Activated naive CD4-positive, alpha-beta T cell treated with anti-CD3 and anti-CD28 coated beads, Interleukin-2, amount 50 U/mL, for 72 hours (primary cell): Measurements from ENCODE around the gene CERKL. TPM values are rescaled to one million over a fixed set of nuclear protein-coding genes. Genes with fewer than 3 reads are reported as not detected.

Source experiments
- ATAC-seq, 2 donors: fragments of 150-1000 bp; cut with Tn5 transposase; 2 replicates each; pipeline ENCODE4 v1.10.0; 2021; ENCODE audit warnings: mild to moderate bottlenecking in 2 of 2, moderate library complexity in 2 of 2
- DNase-seq, 2 donors: peaks; one replicate each; pipeline ENCODE4 v3.0.0; 2021 to 2022; ENCODE audit warnings: low spot score in 2 of 2
- H3K27ac Mint-ChIP-seq, 2 donors: one replicate each; pipeline ENCODE4 v1.8.0; 2022; ENCODE audit warnings: mild to moderate bottlenecking in 2 of 2, mixed read lengths in 2 of 2
- H3K36me3 Mint-ChIP-seq, 2 donors: one replicate each; pipeline ENCODE4 v1.8.0; 2022; ENCODE audit warnings: mixed read lengths in 2 of 2
- H3K9me3 Mint-ChIP-seq, 2 donors: one replicate each; pipeline ENCODE4 v1.8.0; 2022; ENCODE audit warnings: mixed read lengths in 2 of 2
- total RNA-seq, 2 donors: library from RNA; stranded (reverse); gene quantifications; one replicate each; pipeline ENCODE4 v1.2.3, GENCODE V29; 2022

The CERKL gene
- total RNA-seq, 2 donors from 2014 or later, result not detected

- H3K36me3 Mint-ChIP-seq, result peaks cover 0 to 5% of the 10 kb centered on the region in 2 donors
- ATAC-seq (no peak), DNase-seq (no peak)
- H3K27ac Mint-ChIP-seq, result no peak overlapping the region
- no peaks in the 10 kb centered on the region for H3K9me3 Mint-ChIP-seq
Measured at GRCh38 chr2:181655519-181655918, 1.4 kb downstream of the CERKL start.

DNA sequence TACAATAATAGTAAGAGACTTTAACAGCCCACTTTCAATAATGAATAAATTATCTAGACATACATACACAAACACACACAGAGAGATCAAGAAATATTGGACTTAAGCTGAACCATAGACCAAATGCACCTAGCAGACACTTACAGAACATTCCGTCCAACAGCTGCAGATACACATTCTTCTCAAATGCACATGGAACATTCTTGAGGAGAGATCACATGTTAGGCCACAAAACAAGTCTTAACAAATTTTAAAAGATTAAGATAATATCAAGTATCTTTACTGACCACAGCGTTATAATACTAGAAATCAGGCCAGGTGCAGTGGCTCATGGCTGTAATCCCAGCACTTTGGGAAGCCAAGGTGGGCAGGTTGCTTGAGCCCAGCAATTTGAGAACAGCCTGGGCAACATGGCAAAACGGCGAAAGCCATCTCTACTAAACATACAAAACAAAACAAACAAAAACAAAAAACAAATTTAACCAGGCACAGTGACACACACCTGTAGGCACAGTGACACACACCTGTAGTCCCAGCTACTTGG, 7.4 kb downstream of the CERKL start:
- Mint-ChIP-seq H3K9me3 (no peaks in the 10 kb centered on the region), H3K27ac (no peak overlapping the region), H3K36me3 (no peaks in the 10 kb centered on the region)
- ATAC-seq (no peak), DNase-seq (no peak)

DNA sequence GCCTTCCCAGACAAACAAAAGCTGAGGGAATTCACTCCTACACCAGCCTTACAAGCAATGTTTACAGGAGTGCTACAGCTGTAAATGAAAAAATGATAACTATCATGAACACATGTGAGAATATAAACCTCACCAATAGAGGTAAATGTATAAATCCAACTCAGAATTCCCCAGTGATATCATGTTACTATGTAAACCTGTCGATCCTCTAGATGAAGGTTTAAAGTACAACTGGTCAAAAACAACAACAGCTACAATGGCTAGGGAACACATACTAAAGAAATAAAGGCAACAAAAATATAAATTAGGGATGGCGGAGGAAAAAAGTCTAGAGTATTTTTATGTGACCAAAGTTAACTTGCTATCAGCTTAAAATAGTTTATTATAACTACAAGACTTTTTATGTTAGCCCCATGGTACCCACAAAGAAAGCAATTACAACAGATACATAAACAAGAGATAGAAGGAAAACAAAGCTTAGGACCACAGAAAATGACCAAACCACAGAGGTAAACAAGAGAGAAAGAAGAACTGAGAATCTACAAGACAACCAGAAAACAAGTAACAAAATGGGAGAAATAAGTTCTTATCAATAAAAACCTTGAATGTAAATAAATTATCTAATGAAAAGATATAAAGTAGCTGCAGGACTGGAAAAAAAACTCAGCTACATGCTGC, 8.3 kb downstream of the CERKL start:
- no peak for ATAC-seq
- no peaks in the 10 kb centered on the region for H3K36me3 Mint-ChIP-seq
- H3K9me3 Mint-ChIP-seq, result no peaks in the 10 kb centered on the region
- H3K27ac Mint-ChIP-seq, result no peak overlapping the region
- no peak for DNase-seq

- Mint-ChIP-seq H3K27ac (no peak overlapping the region), H3K9me3 (no peaks in the 10 kb centered on the region), H3K36me3 (no peaks in the 10 kb centered on the region)
- no peak for DNase-seq
- no peak for ATAC-seq
Measured at GRCh38 chr2:181646415-181646987, 10.4 kb downstream of the CERKL start.

GRCh38 chr2:181643151-181643550, 13.8 kb downstream of the CERKL start:
- H3K36me3 Mint-ChIP-seq, result no peaks in the 10 kb centered on the region

DNA sequence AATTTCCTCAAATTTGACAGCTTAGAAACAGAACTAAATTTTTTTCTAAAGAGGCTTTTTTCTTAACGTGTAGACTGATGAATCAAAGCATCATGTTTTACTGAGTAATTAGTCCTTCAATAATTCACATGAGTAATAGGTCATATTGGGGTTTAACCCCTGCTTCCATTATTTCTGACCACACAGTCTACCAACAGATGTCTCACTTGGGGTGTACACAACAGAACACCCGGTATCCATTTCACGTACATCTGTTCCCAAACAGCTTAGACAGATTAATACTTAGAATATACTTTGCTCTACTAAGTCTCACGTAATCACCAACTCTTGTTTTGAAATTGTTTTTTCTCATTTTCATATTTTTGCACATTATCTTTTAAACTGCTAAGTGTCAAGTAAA, 14.8 kb downstream of the CERKL start:
- Mint-ChIP-seq H3K27ac (no peak overlapping the region), H3K36me3 (no peaks in the 10 kb centered on the region), H3K9me3 (no peaks in the 10 kb centered on the region)
- no peak for DNase-seq
- no peak for ATAC-seq

More at GRCh38 chr2:181643151-181643550, 13.8 kb downstream of the CERKL start:
- ATAC-seq, result no peak
- Mint-ChIP-seq H3K9me3 (no peaks in the 10 kb centered on the region), H3K27ac (no peak overlapping the region)
- DNase-seq, result no peak

DNA sequence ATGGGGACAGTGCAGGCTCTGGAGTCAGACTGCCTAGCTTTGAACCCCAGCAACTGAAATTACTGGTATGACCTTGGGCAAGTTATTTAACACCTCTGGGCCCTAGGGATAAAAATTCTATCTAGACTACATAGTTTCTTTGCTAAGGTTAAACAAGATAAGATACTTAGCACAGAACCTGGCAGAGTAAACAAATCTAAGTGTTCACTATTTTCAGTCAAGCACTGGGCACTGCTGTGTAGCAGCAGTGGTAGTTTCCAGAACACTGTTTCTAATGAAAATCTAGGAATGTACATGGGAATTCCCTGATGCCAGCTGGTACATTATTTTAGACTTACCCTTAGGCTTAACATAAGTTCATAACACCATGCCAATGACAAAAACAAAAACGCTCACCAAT, 17.2 kb downstream of the CERKL start:
- Mint-ChIP-seq H3K27ac (no peak overlapping the region), H3K9me3 (no peaks in the 10 kb centered on the region), H3K36me3 (no peaks in the 10 kb centered on the region)
- DNase-seq, result no peak
- no peak for ATAC-seq

GRCh38 chr2:181632733-181633401, 24.0 kb downstream of the CERKL start:
- Mint-ChIP-seq H3K36me3 (no peaks in the 10 kb centered on the region), H3K9me3 (no peaks in the 10 kb centered on the region), H3K27ac (no peak overlapping the region)
- ATAC-seq (peak in 1 of 2 donors; percentile 55), DNase-seq (no peak)

GRCh38 chr2:181628590-181629585, 28.0 kb downstream of the CERKL start:
- no peaks in the 10 kb centered on the region for H3K36me3 Mint-ChIP-seq
- ATAC-seq, result no peak
- H3K27ac Mint-ChIP-seq, result no peak overlapping the region
- DNase-seq, result no peak
- no peaks in the 10 kb centered on the region for H3K9me3 Mint-ChIP-seq

DNA sequence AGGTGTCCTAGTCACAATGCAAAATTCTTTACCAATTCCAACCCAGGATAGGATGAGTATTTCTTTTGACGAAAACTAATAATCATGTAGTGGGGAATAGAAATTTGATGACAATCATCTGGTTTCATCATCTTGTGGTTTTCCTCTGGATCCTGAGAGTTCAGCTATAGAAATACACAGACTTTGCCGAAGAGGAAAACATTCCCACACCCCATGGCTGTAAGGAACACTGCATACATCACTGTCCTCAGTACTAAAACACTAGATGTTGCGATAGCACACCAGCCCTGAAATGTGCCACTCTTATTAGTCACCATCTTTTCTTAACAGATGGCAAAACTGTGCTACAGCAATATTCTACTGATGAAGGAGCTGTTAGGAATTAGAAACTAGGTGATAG, 29.4 kb downstream of the CERKL start:
- Mint-ChIP-seq H3K9me3 (no peaks in the 10 kb centered on the region), H3K36me3 (no peaks in the 10 kb centered on the region), H3K27ac (no peak overlapping the region)
- ATAC-seq, result no peak
- no peak for DNase-seq

DNA sequence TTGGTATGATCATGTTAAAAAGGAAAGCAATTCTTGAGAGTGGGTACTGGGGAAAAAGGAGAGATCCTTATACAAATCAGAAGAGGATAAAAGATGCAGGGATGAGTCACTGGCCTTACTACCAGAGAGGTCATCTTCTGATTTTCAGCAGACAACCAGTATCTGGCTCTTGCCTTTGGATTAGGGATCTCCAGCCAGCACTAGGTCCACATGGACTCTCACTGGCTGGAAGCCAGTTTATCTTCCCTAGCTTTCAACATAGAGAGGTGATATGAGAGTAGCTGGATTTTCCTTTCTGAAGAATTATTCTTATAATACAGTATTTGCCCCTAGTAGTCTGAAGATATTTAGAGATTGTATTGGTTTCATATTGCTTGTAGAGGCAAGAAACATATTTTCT, 30.2 kb downstream of the CERKL start:
- H3K27ac Mint-ChIP-seq, result no peak overlapping the region
- no peaks in the 10 kb centered on the region for H3K9me3 Mint-ChIP-seq
- DNase-seq, result no peak
- ATAC-seq, result no peak
- no peaks in the 10 kb centered on the region for H3K36me3 Mint-ChIP-seq

GRCh38 chr2:181623159-181623558, 33.7 kb downstream of the CERKL start:
- H3K27ac Mint-ChIP-seq, result no peak overlapping the region
- H3K36me3 Mint-ChIP-seq, result no peaks in the 10 kb centered on the region
- no peak for ATAC-seq
- H3K9me3 Mint-ChIP-seq, result no peaks in the 10 kb centered on the region
- DNase-seq, result no peak

- Mint-ChIP-seq H3K36me3 (no peaks in the 10 kb centered on the region), H3K27ac (no peak overlapping the region), H3K9me3 (no peaks in the 10 kb centered on the region)
- no peak for DNase-seq
- ATAC-seq, result no peak
Measured at GRCh38 chr2:181621779-181622490, 35.0 kb downstream of the CERKL start.

GRCh38 chr2:181619516-181619915, 37.4 kb downstream of the CERKL start:
- DNase-seq, result no peak

DNA sequence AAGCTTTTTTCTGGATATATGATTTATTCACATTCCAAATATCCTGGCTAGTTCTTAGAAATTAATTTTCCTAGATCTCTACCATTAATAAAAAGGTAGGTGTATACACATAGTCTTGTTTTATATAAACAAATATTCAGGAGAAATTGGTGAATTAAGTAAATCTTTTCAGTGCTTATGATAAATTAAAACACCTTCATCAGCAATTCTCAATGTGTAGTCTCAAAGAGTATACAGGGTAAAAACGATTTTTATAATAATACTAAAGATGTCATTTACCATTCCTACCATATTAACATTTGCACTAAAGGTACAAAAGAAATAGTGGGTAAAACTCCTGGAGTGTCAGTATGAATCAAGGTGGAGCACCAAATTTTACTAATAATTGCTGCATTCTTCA, 40.2 kb downstream of the CERKL start:
- Mint-ChIP-seq H3K27ac (no peak overlapping the region), H3K36me3 (no peaks in the 10 kb centered on the region), H3K9me3 (no peaks in the 10 kb centered on the region)
- no peak for DNase-seq
- no peak for ATAC-seq

More at GRCh38 chr2:181619516-181619915, 37.4 kb downstream of the CERKL start:
- Mint-ChIP-seq H3K36me3 (no peaks in the 10 kb centered on the region), H3K27ac (no peak overlapping the region), H3K9me3 (no peaks in the 10 kb centered on the region)
- ATAC-seq, result no peak
